ENCODE results near the gene ISCA1.
A peak's percentile ranks its signal among the peaks of the same experiment; 100 is the strongest.
"Not testable (repeated sequence)": the region's sequence is repeated elsewhere in the genome, so short reads cannot be mapped to it uniquely, and the experiment has no call there.

The ISCA1 gene
- total RNA-seq = 48.2 to 60.1 reads per million in 2 donors

DNA sequence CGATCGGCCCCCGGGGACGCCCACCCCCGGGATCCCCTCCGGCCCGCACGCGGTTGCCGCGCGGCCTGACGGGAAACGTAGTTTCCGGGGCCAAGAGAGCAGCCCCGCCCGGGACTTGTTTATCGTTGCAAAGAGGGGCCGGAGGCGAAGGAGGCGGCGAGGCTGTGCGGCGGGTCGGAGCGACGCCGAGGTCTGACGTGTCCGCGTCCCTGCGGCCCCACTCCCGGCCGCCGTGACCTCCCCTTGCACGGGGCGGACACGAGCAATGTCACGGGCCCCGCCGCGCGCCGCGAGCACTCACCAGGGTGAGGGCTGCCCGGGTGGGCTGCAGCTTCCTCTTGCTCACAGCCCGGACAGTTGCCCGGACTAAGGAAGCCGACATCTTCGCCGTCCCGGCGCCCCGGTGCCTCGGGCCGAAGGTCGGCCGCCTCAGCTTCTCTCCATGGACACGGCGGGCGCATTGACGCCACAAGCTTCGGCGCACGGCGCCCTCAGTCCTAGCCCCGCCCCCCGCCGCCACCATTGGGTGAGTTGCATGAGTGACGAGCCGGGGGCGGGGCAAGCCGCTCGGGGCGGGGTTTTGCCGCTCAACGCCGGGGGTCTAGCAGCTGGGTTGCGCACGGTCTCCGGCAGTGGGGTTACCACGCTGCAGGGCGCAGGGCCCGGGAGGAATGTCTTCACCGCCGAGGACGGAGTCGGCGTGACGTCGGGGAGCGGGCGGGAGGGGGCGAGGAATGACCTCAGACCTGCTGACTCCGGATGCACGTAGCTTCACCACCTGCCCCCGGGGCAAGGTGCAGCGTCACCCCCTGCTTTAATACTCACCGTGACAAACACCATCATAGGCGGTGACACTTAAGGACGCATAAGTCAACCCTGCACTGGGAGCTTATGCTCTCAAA is at the start of gene ISCA1:
ISCA1 (minus strand) TSS at position 462 of the 902 bp plus-strand sequence; CDS start at position 382, 80 bp downstream.
- peak; percentile 100 for DNase-seq

DNA sequence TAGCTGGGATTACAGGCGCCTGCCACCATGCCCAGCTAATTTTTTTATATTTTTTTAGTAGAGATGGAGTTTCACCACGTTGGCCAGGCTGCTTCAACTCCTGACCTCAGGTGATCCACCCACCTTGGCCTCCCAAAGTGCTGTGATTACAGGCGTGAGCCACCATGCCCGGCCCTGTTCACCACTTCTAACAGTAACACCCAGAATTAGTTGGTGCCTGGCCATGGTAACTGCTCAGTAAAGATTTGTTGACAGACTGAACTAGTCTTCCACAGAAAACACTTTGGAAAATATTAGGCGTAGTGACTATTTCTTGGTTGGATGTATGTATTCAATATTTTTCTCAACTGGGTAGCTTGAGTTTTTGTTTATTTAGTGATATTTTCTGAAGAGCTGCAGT is 47.8 kb upstream of the ISCA1 start:
- no peak for DNase-seq

DNA sequence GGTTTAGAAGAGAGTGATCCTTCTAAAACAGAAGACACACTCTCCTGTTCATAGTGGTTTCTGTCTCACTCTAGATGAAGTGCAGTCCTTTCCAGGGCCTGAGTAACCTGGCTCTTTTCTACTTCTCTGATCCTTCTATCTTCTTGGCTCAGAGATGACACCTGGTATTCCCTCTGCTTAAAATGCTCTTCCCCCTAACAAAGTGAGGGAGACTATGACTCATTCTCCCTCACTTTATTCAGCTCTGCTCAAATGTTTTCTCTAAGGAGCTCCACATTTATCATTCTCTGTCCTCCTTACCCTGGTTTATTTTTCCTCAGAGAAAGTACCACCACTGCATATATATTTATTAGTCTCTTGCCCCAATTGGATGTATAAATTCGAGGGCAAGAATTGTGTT is 47.3 kb upstream of the ISCA1 start:
- DNase-seq = no peak

DNA sequence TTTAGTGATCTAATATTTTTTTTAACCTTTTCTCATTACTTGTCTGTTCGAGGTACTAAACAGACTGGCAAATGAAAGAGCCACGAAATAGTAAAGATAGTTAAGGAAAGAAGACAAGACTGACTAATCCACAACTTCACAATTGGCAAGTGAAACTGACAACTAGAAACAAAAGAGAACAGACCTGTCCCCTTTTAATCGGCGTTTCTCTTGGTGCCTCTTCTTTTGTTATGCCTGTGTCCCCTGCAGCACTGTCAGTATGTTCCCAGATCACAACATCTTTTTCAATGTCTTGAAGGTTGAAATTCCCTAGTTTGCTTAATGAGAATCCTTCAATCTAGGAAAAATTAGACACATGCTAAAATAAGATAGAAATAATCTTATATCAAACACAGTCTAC is 45.8 kb upstream of the ISCA1 start:
- DNase-seq = no peak

DNA sequence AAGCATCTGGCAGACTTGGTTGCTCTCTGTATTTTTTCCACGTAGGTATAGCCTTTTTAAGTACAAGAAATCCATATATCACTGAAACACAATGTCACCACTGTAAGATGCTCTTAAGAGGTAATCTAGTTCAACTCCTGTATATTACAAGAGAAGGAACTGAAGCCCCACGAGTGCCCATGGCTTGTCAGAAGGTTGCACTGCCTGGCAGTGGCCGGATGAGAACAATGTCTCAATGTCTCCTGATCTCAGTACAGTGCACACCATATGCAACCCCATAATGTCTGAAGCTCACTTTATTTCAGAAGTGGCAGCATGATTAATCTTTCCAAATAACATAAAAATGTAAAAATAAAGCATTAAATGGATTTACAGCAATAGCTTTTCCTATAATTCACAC is 44.2 kb upstream of the ISCA1 start:
- no peak for DNase-seq

DNA sequence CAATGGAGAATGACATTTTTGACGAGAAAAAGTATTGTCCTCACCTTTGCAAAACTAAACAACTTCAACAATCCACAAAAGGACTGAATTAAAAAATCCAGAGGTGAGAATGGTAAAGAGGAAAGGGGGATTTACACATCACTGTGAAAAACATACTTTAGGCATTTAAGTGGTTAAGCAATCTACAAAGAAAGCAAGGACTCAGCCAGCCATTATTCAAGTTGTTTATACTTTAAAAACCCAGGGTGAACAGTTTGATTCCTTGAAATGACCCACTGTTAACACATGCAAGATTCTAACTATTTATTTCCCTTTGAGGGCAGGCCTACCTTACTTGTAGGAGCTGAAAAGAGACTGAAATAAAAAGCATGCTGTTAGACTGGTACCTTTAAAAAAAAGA is 42.6 kb upstream of the ISCA1 start:
- DNase-seq = no peak

DNA sequence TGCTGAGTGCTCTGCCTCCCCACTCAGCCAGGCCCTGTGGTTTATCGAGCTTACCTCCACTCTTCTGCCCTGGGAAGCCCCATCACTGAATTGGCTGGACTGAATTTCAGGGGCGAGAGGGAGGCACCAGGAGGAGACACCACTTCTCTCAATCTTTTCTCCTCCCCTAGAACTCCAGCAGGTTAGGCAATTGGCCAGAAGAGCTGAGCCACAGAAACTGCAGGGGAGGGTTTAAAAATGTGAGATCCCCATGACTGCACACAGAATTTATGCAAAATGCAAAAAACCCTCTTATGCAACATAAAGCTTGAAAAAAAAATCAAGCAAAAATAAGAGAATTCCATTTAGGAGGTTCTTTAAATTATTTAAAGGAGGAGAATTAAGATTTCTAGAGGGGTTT is 42.0 kb upstream of the ISCA1 start:
- DNase-seq = no peak

DNA sequence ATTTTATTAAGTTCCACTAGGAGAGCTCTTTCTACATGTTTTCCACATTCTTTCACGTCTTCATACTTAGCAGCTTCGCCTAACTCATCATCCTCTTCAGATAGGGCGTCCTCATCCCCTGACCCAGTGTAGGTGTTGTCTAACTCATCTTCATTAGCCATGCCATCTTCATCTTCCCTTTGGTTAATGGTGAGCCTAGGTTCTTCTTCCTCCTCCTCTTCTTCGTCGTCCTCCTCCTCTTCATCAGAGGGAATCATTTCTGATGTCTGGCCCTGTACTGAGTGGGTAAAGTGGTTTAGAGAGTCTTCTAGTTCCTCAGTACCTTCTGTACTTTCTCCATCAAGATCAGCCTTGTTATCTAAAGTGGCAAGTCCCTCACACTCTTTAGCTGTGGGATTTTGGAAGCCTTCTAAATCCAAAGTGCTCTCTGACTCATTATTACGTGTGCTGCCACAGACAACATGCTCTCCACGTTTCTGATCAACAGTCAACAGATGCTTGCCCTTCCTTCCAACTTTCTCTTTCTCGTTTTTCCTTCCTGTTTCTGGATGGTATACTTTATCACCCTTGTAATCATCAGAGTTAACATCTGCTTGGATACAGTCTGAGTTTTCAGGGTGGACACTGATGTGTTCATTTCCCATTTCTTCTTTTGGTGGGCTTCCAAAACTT is 40.8 kb upstream of the ISCA1 start:
- no peak for DNase-seq

DNA sequence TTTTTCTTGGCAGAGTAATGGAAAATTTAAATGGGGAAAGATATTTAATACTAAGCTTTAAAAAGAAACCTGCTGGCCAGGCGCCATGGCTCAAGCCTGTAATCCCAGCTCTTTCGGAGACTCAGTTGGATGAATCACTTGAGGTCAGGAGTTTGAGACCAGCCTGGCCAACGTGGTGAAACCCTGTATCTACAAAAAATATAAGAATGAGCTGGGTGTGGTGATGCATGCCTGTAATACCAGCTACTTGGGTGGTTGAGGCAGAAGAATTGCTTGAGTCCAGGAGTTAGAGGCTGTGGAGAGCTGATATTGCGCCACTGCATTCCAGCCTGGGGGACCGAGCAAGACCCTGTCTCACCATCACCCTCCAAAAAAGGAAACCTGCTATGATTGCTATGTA is 39.0 kb upstream of the ISCA1 start:
- no peak for DNase-seq

DNA sequence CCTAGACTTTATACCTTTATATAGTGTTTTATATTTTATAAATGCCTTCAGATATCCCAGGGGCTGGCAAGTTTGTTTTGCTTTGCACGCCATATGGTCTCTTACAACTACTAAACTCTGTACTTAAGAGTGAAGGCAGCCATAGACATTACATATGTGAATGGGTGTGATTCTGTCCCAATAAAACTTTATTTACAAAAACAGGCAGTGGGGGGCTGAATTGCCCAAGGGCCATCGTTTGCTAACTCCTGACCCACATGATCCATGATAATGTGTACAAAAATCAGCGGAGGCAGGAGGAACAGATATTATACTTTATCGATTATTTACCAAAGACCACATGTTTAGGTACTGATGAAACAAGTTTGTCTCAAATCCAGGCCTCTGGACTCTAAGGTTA is 35.8 kb upstream of the ISCA1 start:
- no peak for DNase-seq

DNA sequence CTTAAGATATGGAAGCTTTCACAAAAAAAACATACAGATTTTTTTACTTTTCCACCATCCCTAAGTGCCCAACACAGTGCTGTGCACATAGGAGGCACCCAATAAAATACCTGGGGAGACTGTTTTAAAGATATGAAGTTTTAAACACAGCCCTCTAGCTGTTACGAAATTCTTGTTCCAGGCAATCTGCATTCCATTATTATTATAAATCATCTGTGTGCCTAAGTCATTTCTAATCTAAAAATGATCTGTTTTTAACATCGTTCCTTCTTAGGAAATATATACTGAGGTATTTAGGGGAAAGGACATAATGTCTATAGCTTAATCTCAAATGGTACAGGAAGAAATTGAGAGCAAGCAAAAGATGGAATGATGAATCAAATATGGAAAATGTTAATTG is 32.7 kb upstream of the ISCA1 start:
- no peak for DNase-seq

DNA sequence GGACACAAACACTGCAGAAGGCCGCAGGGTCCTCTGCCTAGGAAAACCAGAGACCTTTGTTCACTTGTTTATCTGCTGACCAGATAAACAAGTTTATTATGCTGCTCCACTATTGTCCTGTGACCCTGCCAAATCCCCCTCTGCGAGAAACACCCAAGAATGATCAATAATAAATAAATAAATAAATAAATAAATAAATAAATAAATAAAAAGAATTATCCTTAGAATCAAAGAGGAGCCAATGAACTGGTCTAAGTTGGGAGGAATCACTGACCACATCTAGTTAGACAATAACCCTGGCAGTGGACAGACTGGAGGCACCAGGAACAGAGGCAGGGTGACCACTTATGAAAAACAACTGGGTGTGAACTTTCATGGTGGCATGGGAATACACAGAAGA is 30.6 kb upstream of the ISCA1 start:
- DNase-seq = not testable (repeated sequence)

DNA sequence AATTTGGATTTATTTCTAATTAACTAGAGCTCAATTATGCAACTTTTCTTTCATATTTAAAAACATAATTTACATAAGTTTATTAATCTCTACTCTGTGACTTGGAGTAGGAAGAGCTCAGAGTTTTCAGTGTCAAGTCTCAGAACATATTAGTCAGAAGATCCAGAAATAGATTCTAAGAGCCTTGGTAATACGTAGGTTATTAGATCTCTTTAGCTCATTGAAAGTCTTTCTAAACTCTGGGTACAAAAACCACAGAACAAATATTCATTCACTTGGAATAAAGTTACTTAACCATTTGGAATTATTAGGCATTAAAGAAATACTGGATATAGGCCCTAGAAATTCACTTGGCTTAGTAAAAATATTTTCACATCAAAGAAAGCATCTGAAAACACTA is 26.3 kb upstream of the ISCA1 start:
- no peak for DNase-seq

DNA sequence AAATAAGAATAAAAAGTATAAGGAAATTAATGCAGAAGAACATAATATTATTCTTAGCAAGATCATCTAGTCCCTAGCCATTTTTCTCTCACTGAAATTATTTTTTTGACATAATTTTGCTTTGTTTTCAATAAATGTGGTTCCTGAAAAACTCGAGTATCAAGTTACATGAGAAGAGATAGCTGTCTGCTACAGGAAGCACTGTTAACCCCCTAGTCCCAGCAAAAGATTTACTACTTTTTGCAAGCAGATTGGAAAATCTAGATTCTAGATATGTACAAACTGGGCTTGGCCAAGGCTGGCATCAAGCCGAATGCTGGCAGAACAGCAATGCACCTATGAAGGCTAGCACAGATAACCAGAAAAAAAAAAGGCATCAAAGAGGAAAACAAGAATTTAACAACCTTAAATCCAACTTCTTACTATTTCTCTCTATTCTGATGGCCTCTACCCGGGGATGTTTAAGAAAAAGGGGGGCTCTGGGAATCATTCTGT is 21.9 kb upstream of the ISCA1 start:
- DNase-seq = no peak

DNA sequence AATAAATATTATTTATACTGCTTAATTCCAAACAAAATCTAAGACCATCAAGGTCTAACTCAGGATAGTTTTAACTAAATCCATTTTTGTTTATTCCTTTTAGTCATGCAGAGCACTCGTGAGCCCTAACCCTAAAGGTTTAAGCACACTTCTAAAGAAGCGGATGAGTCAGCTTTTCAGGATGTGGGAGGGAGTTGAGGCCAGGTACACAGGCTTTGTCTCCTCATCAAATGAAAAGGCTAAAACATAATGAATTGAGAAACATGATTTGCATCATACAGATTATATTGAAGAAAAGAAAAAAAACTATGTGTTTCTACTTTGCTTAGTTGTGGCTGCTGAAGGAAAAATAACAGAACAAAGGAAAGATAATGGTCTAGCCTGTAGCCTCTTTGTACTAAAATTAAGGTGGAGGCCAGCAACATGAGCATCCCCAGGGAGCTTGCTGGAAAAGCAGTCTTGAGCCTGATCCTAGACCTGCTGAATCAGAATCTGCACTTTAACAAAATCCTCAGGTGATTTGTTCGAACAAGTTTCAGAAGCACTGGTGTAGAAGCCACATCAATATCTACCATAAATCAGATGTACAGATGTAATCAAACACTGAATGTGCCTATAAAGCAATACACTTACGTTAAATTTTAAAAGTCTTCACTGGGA is 21.1 kb upstream of the ISCA1 start:
- no peak for DNase-seq

DNA sequence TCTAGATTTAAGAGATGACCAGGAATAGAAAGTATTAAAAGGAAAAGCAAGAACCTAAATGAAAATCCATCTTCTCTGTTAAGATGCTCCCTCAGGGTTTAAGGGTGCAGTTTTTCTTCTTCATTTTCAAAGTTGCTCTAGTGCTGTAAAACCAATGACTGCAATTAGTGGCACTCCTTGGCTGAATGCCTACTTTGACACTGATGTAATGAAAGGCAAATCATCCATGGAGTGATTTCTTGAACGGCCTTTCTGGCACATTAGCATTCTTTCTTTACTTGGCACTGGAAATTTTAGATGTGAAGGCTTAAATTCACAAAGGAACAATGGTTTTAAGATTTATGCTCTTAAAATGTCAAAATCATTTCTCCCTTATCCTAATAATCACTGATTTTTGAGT is 19.3 kb upstream of the ISCA1 start:
- no peak for DNase-seq

DNA sequence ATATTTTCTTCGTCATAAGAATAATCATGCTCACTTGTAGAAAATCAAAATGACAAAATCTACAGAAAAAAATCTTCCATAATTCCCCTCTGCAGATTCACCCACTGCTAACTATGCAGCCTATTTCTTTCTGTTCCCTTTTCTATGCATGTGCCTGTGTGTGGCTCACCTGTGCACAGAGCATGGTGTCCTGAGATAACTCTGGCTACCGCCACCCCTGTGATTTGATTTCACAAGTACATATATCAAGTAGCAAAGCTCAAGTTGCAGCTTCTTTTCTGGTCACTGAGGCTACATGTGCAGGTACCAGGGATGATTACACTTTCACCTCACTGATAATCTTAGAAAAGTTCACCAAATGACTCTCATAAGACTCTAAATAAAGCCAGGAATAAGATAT is 18.4 kb upstream of the ISCA1 start:
- DNase-seq = no peak

DNA sequence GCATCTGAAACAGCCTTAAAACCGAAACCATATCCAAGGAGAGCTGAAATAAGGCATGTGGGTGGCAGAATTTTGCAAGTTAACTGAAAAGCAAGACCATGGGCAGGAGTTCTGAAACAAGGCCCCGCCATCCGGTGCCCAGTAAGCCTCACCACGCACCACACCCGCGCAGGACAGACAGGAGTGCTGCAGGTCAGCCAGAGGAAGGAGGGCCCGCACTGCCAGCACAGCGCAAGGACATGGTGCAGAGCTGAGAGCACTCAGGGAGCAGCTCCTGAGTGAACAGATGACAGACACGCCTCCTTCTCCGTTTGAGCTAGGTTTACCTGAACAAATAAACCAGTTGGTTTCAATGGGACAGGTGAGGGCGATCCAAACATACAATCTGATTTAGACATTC is 16.5 kb upstream of the ISCA1 start:
- no peak for DNase-seq

DNA sequence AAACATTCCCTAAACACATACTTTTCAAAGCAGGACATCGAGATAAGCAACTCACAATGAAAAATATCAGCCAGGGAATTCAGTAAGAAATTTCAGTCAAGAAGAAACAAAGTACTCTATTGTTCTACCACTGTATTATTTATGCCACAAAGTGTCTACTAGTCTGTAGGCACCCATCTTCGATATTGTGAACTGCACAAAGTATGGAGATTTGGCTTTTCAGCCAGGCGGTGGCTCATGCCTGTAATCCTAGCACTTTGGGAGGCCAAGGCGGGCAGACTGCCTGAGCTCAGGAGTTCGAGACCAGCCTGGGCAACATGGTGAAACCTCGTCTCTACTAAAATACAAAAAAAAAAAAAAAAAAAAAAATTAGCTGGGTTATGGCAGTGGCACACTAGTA is 8.0 kb upstream of the ISCA1 start:
- not testable (repeated sequence) for DNase-seq

DNA sequence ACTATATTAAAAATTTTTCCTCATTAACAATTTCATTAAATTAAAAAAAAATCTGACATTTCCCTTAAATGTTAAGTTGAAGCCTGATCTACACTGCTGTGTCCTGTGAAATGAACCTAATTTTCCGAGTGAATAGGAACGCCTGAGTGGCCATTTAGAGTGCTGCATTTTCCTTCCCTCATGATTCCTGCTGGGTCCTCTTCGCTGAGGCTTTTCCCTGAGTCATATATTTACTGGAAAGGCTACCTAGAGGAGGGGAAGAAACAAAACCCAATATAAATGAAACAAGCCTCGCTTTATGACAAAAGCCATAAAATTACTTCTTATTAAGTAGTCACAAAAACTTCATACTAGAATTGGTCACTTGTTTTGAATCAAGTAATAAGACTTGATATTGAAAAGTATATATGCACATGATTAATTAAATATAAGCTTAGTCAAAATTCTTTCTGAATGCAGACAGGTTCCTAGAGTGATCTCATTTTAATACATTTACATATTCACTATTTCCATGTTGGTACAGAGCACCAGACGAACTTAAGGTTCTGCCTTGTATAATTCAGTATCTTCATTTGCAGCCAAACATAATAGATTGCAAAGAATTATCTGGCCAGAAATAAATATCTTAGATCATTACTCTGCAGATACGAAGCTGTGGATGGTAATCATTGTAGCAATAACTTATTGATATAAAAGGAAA is 6.3 kb upstream of the ISCA1 start:
- DNase-seq = no peak

DNA sequence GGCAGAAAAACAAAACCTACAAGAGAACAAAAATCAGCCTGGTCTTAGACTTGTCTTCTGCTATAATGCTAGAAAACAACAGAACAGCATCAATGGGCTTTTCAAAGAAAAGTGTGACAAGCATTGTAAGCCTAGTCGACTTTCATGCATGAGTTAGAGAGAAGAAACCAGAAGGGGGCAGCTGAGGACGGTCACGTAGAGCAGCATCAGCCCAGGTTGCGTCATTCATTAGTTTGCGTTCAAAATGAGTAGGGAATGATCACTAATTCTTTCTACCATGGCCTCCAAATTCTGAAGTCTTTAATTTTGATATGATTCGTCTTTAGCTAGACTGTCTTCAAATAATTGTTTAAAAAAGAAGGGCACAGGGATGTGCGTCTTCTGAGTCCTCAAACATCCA is 4.7 kb upstream of the ISCA1 start:
- DNase-seq = no peak

DNA sequence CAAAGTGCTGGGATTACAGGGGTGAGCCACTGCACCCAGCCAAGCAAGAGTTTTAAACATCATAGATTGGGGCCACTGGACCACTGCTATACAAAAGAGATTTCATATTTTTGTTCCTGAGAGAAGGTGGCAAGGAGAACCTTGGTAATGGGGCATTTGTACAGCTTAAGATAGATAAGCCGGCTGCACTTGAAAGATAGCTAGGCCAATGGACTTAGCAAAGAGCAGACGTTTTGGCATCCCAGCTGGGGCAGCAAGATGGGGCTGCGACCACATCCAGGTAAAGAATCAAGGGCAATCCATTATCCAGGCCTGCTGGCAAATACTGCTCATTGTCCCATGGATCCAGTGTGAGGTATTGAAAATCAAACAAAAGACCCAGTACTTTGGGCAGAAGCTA is 3.9 kb upstream of the ISCA1 start:
- DNase-seq = no peak

DNA sequence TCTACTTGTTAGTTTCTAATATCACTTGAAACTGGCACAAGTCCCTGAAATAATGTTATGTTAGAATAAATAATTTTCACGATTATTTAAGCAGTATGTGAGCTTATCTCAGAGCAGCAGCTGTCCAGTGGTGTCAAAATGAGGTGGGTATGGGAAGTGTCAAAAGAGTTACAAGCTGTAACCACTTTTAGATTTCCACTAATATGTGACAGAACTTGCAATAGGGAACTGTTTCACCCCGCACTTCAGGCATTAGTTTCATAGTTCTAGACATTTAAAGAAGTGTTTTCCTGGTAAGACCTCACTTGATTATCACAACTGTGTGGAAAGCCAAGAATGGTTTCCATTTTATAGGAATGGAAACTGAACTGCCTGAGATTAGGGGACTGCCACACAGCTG is 2.9 kb upstream of the ISCA1 start:
- DNase-seq = no peak

Data from activated gamma-delta T cell (primary cell).